Measurements from ENCODE around the gene TRIM9.
A peak's percentile ranks its signal among the peaks of the same experiment; 100 is the strongest.
"Not testable (repeated sequence)": the region's sequence is repeated elsewhere in the genome, so short reads cannot be mapped to it uniquely, and the experiment has no call there.

Gene TRIM9

GRCh38 chr14:50955373-50956043 is 139.4 kb downstream of the TRIM9 start:
- DNase-seq, result peak; percentile 35

GRCh38 chr14:50954811-50955372 is 140.0 kb downstream of the TRIM9 start:
- no peak for DNase-seq

- DNase-seq, result no peak
Observed at GRCh38 chr14:50953502-50953901, 141.4 kb downstream of the TRIM9 start.

- no peak for DNase-seq
Observed at GRCh38 chr14:50951032-50951431, 143.9 kb downstream of the TRIM9 start.

GRCh38 chr14:50948205-50948604 is 146.7 kb downstream of the TRIM9 start:
- DNase-seq, result no peak

GRCh38 chr14:50947446-50947845 is 147.5 kb downstream of the TRIM9 start:
- no peak for DNase-seq

GRCh38 chr14:50946234-50946935 is 148.5 kb downstream of the TRIM9 start:
- DNase-seq, result no peak

GRCh38 chr14:50944647-50945413 is 150.1 kb downstream of the TRIM9 start:
- DNase-seq, result no peak

GRCh38 chr14:50943943-50944646 is 150.8 kb downstream of the TRIM9 start, which contains the start of gene PYGL:
Gene PYGL, minus strand, starts transcription at chr14:50944483. Its CDS starts 80 bp downstream, at chr14:50944403.
- no peak for DNase-seq

- no peak for DNase-seq
Observed at GRCh38 chr14:50943261-50943942, 151.5 kb downstream of the TRIM9 start.

GRCh38 chr14:50941638-50942037 is 153.3 kb downstream of the TRIM9 start:
- DNase-seq, result not testable (repeated sequence)

GRCh38 chr14:50941151-50941550 is 153.8 kb downstream of the TRIM9 start:
- no peak for DNase-seq

GRCh38 chr14:50937800-50938199 is 157.1 kb downstream of the TRIM9 start:
- DNase-seq, result no peak

- no peak for DNase-seq
Observed at GRCh38 chr14:50937325-50937724, 157.6 kb downstream of the TRIM9 start.

GRCh38 chr14:50936882-50937281 is 158.0 kb downstream of the TRIM9 start:
- no peak for DNase-seq

- DNase-seq, result no peak
Observed at GRCh38 chr14:50936016-50936340, 158.9 kb downstream of the TRIM9 start.

GRCh38 chr14:50935126-50936015 is 159.5 kb downstream of the TRIM9 start:
- no peak for DNase-seq

- no peak for DNase-seq
Observed at GRCh38 chr14:50932592-50933495, 162.1 kb downstream of the TRIM9 start.

GRCh38 chr14:50932156-50932555 is 162.7 kb downstream of the TRIM9 start:
- no peak for DNase-seq

- DNase-seq, result no peak
Observed at GRCh38 chr14:50931559-50931958, 163.3 kb downstream of the TRIM9 start.
